ENCODE results near the gene PCSK5.

GRCh38 chr9:76271755-76272154 is 381.3 kb downstream of the PCSK5 start:
- no peak for TF ChIP-seq CTCF (optimal IDR thresholded peaks at IDR 0.05 in 1 of 3, IDR thresholded peaks at IDR 0.05 in 1 of 3, conservative IDR thresholded peaks at IDR 0.05 in 1 of 3; ENCODE audit: extremely low read depth in 1 of 3, insufficient read depth in 2 of 3, low read length in 3 of 3)
- no peak for TF ChIP-seq EZH2 (IDR thresholded peaks at IDR 0.05; ENCODE audit: low read length)
